ENCODE data around the gene PTP4A2.
A peak's percentile ranks its signal among the peaks of the same experiment; 100 is the strongest.
"Not testable (repeated sequence)": the region's sequence is repeated elsewhere in the genome, so short reads cannot be mapped to it uniquely, and the experiment has no call there.

The PTP4A2 gene

DNA sequence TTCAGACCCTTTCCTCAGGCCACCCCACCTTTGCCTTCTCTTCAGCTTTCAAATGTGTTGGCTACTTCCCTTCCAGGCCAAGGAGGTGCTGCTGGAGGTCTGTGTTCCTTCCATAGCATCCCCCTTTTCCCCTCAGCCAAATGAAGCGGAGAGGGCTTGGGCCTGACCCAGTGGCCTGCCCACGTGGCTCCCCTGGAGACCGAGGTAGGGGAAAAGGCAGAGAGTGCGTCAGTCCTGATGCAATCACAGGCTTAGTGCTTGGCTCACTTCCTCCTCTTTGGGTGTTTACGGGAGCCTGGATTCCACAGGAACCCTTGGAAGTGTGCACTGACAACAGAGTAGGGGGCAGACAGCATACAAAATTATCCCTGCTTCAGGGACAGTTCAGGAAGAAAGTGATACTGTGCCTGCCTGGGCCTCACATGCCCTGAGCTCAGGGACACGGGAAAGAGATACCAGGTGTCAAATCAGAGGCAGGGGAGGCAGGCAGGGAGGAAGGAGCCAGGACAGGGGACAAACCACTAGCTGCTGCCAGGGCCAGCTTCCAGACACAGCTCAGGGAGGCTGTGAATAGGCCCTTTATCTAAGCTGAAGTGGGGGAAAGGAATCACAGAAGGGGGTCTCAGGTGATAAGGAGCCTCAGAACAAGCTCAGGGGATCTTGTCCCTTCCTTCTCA is 16.6 kb upstream of the PTP4A2 start:
- Histone ChIP-seq H2BK5ac (ENCODE audit: low read length) (peak overlapping the region; percentile 99), H3K27ac (ENCODE audit: low read depth, low read length) (peak overlapping the region; percentile 61), H3K36me3 (ENCODE audit: control insufficient read depth, insufficient read depth, low read length) (no peaks in the 10 kb centered on the region), H3K27me3 (ENCODE audit: insufficient read depth, low read length, poor library complexity) (no peaks in the 10 kb centered on the region), H2BK15ac (replicated peaks; ENCODE audit: low read depth) (no peak overlapping the region), H3K4me2 (ENCODE audit: low read length) (no peak overlapping the region), H3K56ac (ENCODE audit: low read length) (peak overlapping the region; percentile 85), H3K4ac (ENCODE audit: low read depth, low read length) (peak overlapping the region; percentile 77), H3K4me3 (ENCODE audit: low read length) (no peak overlapping the region), H3K23ac (ENCODE audit: low read length) (peak overlapping the region; percentile 96), H4K8ac (ENCODE audit: low read depth, low read length) (no peak overlapping the region), H3K4me1 (ENCODE audit: control insufficient read depth, low read depth, low read length) (peaks cover 14% of the 10 kb centered on the region), H3K18ac (ENCODE audit: low read length) (peak overlapping the region; percentile 25), H3K79me2 (ENCODE audit: control insufficient read depth, insufficient read depth, low read length) (no peaks in the 10 kb centered on the region), H4K5ac (ENCODE audit: low read length) (no peak overlapping the region), H3K79me1 (ENCODE audit: low read length) (no peaks in the 10 kb centered on the region), H2AK5ac (ENCODE audit: low read length) (peak overlapping the region; percentile 28), H2BK120ac (ENCODE audit: low read depth, low read length) (peak overlapping the region; percentile 83), H3K9ac (ENCODE audit: low read length) (peak overlapping the region; percentile 59)
- peak; percentile 97 for DNase-seq
- no CpG with 5 or more reads among the region's 6 CpGs for WGBS (ENCODE audit: extremely low coverage, insufficient coverage, low lambda C conversion rate)

DNA sequence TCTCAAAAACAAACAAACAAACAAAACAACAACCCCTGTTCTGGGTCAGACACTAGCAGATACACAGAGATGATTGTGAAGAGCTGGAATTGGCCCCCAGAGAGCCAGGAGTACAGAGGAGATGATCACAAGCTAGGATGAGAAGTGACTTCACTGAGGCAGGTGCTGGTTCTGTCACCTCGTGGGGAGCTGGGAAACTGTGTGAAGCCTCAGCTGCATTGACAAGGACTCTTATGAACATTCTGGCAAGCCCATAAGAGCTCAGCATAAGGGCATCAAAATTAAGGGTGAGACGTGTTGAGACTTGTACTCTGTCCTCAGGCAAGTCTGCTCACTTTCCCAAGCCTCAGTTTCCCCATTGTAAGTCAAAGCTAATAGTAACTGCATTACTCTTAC is 14.7 kb upstream of the PTP4A2 start:
- Histone ChIP-seq H3K27ac (ENCODE audit: low read depth, low read length) (no peak overlapping the region), H4K5ac (ENCODE audit: low read length) (no peak overlapping the region), H3K4me3 (ENCODE audit: low read length) (no peak overlapping the region), H2BK15ac (replicated peaks; ENCODE audit: low read depth) (no peak overlapping the region), H2BK120ac (ENCODE audit: low read depth, low read length) (no peak overlapping the region), H2BK5ac (ENCODE audit: low read length) (no peak overlapping the region), H4K8ac (ENCODE audit: low read depth, low read length) (no peak overlapping the region), H3K9ac (ENCODE audit: low read length) (no peak overlapping the region), H3K4me2 (ENCODE audit: low read length) (no peak overlapping the region), H3K4me1 (ENCODE audit: control insufficient read depth, low read depth, low read length) (peaks cover 13% of the 10 kb centered on the region), H3K36me3 (ENCODE audit: control insufficient read depth, insufficient read depth, low read length) (no peaks in the 10 kb centered on the region), H3K4ac (ENCODE audit: low read depth, low read length) (no peak overlapping the region), H3K79me2 (ENCODE audit: control insufficient read depth, insufficient read depth, low read length) (no peaks in the 10 kb centered on the region), H3K23ac (ENCODE audit: low read length) (no peak overlapping the region), H3K27me3 (ENCODE audit: insufficient read depth, low read length, poor library complexity) (no peaks in the 10 kb centered on the region), H2AK5ac (ENCODE audit: low read length) (peak overlapping the region; percentile 66), H3K79me1 (ENCODE audit: low read length) (no peaks in the 10 kb centered on the region), H3K56ac (ENCODE audit: low read length) (peak overlapping the region; percentile 27), H3K18ac (ENCODE audit: low read length) (peak overlapping the region; percentile 39)
- no CpG with 5 or more reads among the region's 2 CpGs for WGBS (ENCODE audit: extremely low coverage, insufficient coverage, low lambda C conversion rate)
- DNase-seq = no peak

DNA sequence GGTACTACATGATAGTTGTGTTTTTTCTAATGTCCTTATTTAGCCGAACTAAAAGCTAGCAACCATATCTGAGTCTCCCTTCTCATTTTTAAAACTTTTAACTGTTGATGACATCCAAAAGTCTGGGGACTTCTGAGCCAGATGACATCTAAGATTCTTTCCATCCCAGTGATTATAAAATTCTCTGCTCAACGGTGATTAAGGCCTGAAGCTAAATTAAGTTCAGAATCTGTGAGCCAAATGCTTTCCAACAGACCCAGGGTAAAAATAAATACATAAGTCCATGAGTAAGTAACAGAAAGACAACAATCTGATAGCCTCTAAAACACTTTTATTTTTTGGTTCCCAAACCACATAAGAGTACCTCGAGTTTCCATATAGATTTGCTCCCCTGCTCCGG is 13.1 kb upstream of the PTP4A2 start:
- Histone ChIP-seq H3K23ac (ENCODE audit: low read length) (no peak overlapping the region), H2AK5ac (ENCODE audit: low read length) (no peak overlapping the region), H3K9ac (ENCODE audit: low read length) (no peak overlapping the region), H2BK15ac (replicated peaks; ENCODE audit: low read depth) (no peak overlapping the region), H3K4me2 (ENCODE audit: low read length) (no peak overlapping the region), H3K56ac (ENCODE audit: low read length) (no peak overlapping the region), H4K8ac (ENCODE audit: low read depth, low read length) (no peak overlapping the region), H2BK5ac (ENCODE audit: low read length) (no peak overlapping the region), H3K79me2 (ENCODE audit: control insufficient read depth, insufficient read depth, low read length) (no peaks in the 10 kb centered on the region), H3K4ac (ENCODE audit: low read depth, low read length) (no peak overlapping the region), H3K4me1 (ENCODE audit: control insufficient read depth, low read depth, low read length) (peaks cover 9% of the 10 kb centered on the region), H3K27me3 (ENCODE audit: insufficient read depth, low read length, poor library complexity) (no peaks in the 10 kb centered on the region), H3K18ac (ENCODE audit: low read length) (no peak overlapping the region), H3K36me3 (ENCODE audit: control insufficient read depth, insufficient read depth, low read length) (no peaks in the 10 kb centered on the region), H4K5ac (ENCODE audit: low read length) (no peak overlapping the region), H3K4me3 (ENCODE audit: low read length) (no peak overlapping the region), H2BK120ac (ENCODE audit: low read depth, low read length) (no peak overlapping the region), H3K79me1 (ENCODE audit: low read length) (no peaks in the 10 kb centered on the region), H3K27ac (ENCODE audit: low read depth, low read length) (no peak overlapping the region)
- no CpG with 5 or more reads among the region's 4 CpGs for WGBS (ENCODE audit: extremely low coverage, insufficient coverage, low lambda C conversion rate)
- DNase-seq = no peak

DNA sequence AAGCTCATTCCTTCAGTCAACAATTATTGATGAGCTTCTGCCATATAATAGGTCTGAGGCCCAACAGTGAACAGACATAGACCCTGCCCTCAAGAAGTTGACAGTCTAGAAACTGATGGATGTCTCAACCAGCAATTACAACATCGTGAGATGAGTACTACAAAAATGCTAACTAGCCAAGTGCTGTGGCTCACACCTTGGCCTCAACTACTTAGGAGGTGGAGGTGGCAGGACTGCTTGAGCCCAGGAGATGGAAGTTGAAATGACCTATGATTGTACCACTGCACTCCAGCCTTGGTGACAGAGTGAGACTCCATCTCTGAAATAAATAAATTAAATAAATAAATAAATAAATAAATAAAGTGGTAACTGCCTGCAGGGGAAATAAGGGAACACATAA is 11.7 kb upstream of the PTP4A2 start:
- H2AK5ac ChIP-seq (ENCODE audit: low read length) = no peak overlapping the region
- no peak overlapping the region for H3K4me2 ChIP-seq (ENCODE audit: low read length)
- no peak overlapping the region for H3K27ac ChIP-seq (ENCODE audit: low read depth, low read length)
- H2BK5ac ChIP-seq (ENCODE audit: low read length) = no peak overlapping the region
- no CpG with 5 or more reads among the region's 1 CpG for WGBS (ENCODE audit: extremely low coverage, insufficient coverage, low lambda C conversion rate)
- H3K23ac ChIP-seq (ENCODE audit: low read length) = no peak overlapping the region
- H2BK120ac ChIP-seq (ENCODE audit: low read depth, low read length) = no peak overlapping the region
- no peak overlapping the region for H3K4me3 ChIP-seq (ENCODE audit: low read length)
- peaks cover 2% of the 10 kb centered on the region for H3K27me3 ChIP-seq (ENCODE audit: insufficient read depth, low read length, poor library complexity)
- DNase-seq = no peak
- H3K79me1 ChIP-seq (ENCODE audit: low read length) = no peaks in the 10 kb centered on the region
- H3K18ac ChIP-seq (ENCODE audit: low read length) = no peak overlapping the region
- no peak overlapping the region for H3K4ac ChIP-seq (ENCODE audit: low read depth, low read length)
- H3K9ac ChIP-seq (ENCODE audit: low read length) = no peak overlapping the region
- no peak overlapping the region for H4K8ac ChIP-seq (ENCODE audit: low read depth, low read length)
- no peak overlapping the region for H2BK15ac ChIP-seq (replicated peaks; ENCODE audit: low read depth)
- H3K36me3 ChIP-seq (ENCODE audit: control insufficient read depth, insufficient read depth, low read length) = no peaks in the 10 kb centered on the region
- H3K4me1 ChIP-seq (ENCODE audit: control insufficient read depth, low read depth, low read length) = peaks cover 4% of the 10 kb centered on the region
- no peaks in the 10 kb centered on the region for H3K79me2 ChIP-seq (ENCODE audit: control insufficient read depth, insufficient read depth, low read length)
- H4K5ac ChIP-seq (ENCODE audit: low read length) = no peak overlapping the region
- H3K56ac ChIP-seq (ENCODE audit: low read length) = no peak overlapping the region

DNA sequence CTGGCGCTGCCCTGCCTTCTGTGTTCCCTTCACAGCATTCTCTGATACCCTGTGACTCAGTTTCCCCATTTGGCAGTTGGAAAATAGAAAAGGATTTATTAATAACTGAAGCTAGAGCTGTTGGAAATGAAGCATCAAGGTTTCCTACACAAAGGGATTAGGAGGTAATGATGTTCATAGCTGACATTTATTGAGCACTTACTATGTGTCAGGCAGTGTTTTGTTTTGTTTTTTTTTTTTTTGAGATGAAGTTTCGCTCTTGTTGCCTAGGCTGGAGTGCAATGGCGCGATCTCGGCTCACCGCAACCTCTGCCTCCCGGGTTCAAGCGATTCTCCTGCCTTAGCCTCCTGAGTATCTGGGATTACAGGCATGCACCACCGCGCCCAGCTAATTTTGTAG is 7.5 kb upstream of the PTP4A2 start:
- not testable (repeated sequence) for H4K8ac ChIP-seq (ENCODE audit: low read depth, low read length); H2BK5ac ChIP-seq (ENCODE audit: low read length); H2AK5ac ChIP-seq (ENCODE audit: low read length); H3K79me1 ChIP-seq (ENCODE audit: low read length); H3K23ac ChIP-seq (ENCODE audit: low read length); H3K27me3 ChIP-seq (ENCODE audit: insufficient read depth, low read length, poor library complexity); H3K18ac ChIP-seq (ENCODE audit: low read length); H3K27ac ChIP-seq (ENCODE audit: low read depth, low read length); DNase-seq; H3K79me2 ChIP-seq (ENCODE audit: control insufficient read depth, insufficient read depth, low read length); H3K4ac ChIP-seq (ENCODE audit: low read depth, low read length); H3K36me3 ChIP-seq (ENCODE audit: control insufficient read depth, insufficient read depth, low read length); H3K4me2 ChIP-seq (ENCODE audit: low read length); H3K4me1 ChIP-seq (ENCODE audit: control insufficient read depth, low read depth, low read length); H2BK120ac ChIP-seq (ENCODE audit: low read depth, low read length); H3K4me3 ChIP-seq (ENCODE audit: low read length); H3K9ac ChIP-seq (ENCODE audit: low read length); H4K5ac ChIP-seq (ENCODE audit: low read length); H3K56ac ChIP-seq (ENCODE audit: low read length)
- H2BK15ac ChIP-seq (replicated peaks; ENCODE audit: low read depth) = peak overlapping the region; percentile 64
- no CpG with 5 or more reads among the region's 10 CpGs for WGBS (ENCODE audit: extremely low coverage, insufficient coverage, low lambda C conversion rate)

Measured in mesendoderm (in vitro differentiated cells).